SU-DHL-6 (cell line): ENCODE measurements around the gene EIF1AD.

ENCODE experiments used
- H2AFZ ChIP-seq: fragments of 200-600 bp; sonication (generic); 2 replicates; pipeline ENCODE4 v1.6.1; 2014; ENCODE audit warnings: low read depth, mild to moderate bottlenecking, moderate library complexity, mixed read lengths, antibody characterized with exemption, low read length; ENCODE audit not compliant: severe bottlenecking
- H3F3A ChIP-seq: fragments of 200-600 bp; shearing (Covaris generic); 2 replicates; pipeline ENCODE4 v1.6.0; 2016; ENCODE audit warnings: antibody characterized with exemption, mild to moderate bottlenecking; ENCODE audit not compliant: insufficient read depth
- H3K27ac ChIP-seq: fragments of 200-600 bp; sonication (generic); 2 replicates; pipeline ENCODE4 v1.5.1; 2016; ENCODE audit warnings: low read depth, mild to moderate bottlenecking, low read length, moderate library complexity, mixed read lengths
- H3K27me3 ChIP-seq: fragments of 200-600 bp; sonication (generic), shearing (Covaris generic); 2 replicates; pipeline ENCODE4 v1.6.0; 2014; ENCODE audit warnings: mild to moderate bottlenecking, low read length
- H3K36me3 ChIP-seq: fragments of 200-600 bp; sonication (generic); 2 replicates; pipeline ENCODE4 v1.6.1; 2014; ENCODE audit warnings: mild to moderate bottlenecking, low read length, mixed read lengths
- H3K4me2 ChIP-seq: fragments of 300-600, 200-600 bp; shearing (Covaris generic), sonication (generic); 2 replicates; pipeline ENCODE4 v1.6.0; 2014; ENCODE audit warnings: low read length, low read depth, mild to moderate bottlenecking; ENCODE audit not compliant: poor library complexity, severe bottlenecking
- H3K4me3 ChIP-seq: fragments of 200-600 bp; sonication (generic); 2 replicates; pipeline ENCODE4 v1.5.1; 2014; ENCODE audit warnings: antibody characterized with exemption, low read length, mild to moderate bottlenecking, mixed read lengths; ENCODE audit not compliant: insufficient read depth, poor library complexity, severe bottlenecking
- H3K79me2 ChIP-seq: fragments of 200-600 bp; sonication (generic); 2 replicates; pipeline ENCODE4 v1.6.1; 2014; ENCODE audit warnings: mild to moderate bottlenecking, low read length, moderate library complexity; ENCODE audit not compliant: insufficient read depth
- H3K9ac ChIP-seq: fragments of 200-600 bp; sonication (generic); 2 replicates; pipeline ENCODE4 v1.7.0; 2014; ENCODE audit warnings: mild to moderate bottlenecking, low read length
- H3K9me2 ChIP-seq: fragments of 200-600 bp; sonication (generic); replicated peaks from 2 replicates; pipeline ENCODE4 v1.6.1; 2014; ENCODE audit warnings: low read length; ENCODE audit not compliant: insufficient read depth
- H3K9me3 ChIP-seq: fragments of 200-600 bp; sonication (generic); 2 replicates; pipeline ENCODE4 v1.6.1; 2014; ENCODE audit warnings: low read length, mixed read lengths; ENCODE audit not compliant: insufficient read depth
- H4K20me1 ChIP-seq: fragments of 200-600 bp; sonication (generic); 2 replicates; pipeline ENCODE4 v1.6.1; 2014; ENCODE audit warnings: low read depth, mild to moderate bottlenecking, antibody characterized with exemption, low read length, moderate library complexity, mixed read lengths
- CTCF ChIP-seq: fragments of 200-600 bp; sonication (generic); IDR thresholded peaks from one replicate; pipeline ENCODE4 v1.5.1; 2017; ENCODE audit warnings: antibody characterized with exemption, mild to moderate bottlenecking, low read length, moderate library complexity; ENCODE audit not compliant: insufficient read depth, poor library complexity, severe bottlenecking
- EZH2phosphoT487 ChIP-seq: fragments of 200-600 bp; sonication (generic), shearing (Covaris generic); conservative IDR thresholded peaks from 2 replicates; pipeline ENCODE4 v1.6.1; 2018; ENCODE audit warnings: mild to moderate bottlenecking, antibody characterized with exemption, low read length, moderate library complexity, mixed read lengths

Gene EIF1AD

GRCh38 chr11:65979261-65979759, 22.6 kb downstream of the EIF1AD start:
- H3K9me3 ChIP-seq, result no peaks in the 10 kb centered on the region
- no peak overlapping the region for H2AFZ ChIP-seq
- H3K36me3 ChIP-seq, result no peaks in the 10 kb centered on the region
- no peak overlapping the region for H3K27ac ChIP-seq
- no peaks in the 10 kb centered on the region for H3K9me2 ChIP-seq
- no peaks in the 10 kb centered on the region; the same call in 1 of the 2 replicates for H4K20me1 ChIP-seq
- no peak overlapping the region for H3K4me3 ChIP-seq
- H3K79me2 ChIP-seq, result no peaks in the 10 kb centered on the region
- no peak overlapping the region for H3K9ac ChIP-seq
- H3K27me3 ChIP-seq, result no peaks in the 10 kb centered on the region
- H3K4me2 ChIP-seq, result no peak overlapping the region
- H3F3A ChIP-seq, result no peaks in the 10 kb centered on the region
- no peak for TF ChIP-seq CTCF
- no peak for TF ChIP-seq EZH2phosphoT487

GRCh38 chr11:65978391-65979238, 23.3 kb downstream of the EIF1AD start:
- H3K4me2 ChIP-seq, result no peak overlapping the region
- no peaks in the 10 kb centered on the region for H3K27me3 ChIP-seq
- H2AFZ ChIP-seq, result no peak overlapping the region
- no peaks in the 10 kb centered on the region for H3K79me2 ChIP-seq
- no peaks in the 10 kb centered on the region for H3K36me3 ChIP-seq
- H4K20me1 ChIP-seq, result no peaks in the 10 kb centered on the region; the same call in 1 of the 2 replicates
- no peaks in the 10 kb centered on the region for H3K9me3 ChIP-seq
- no peak overlapping the region for H3K4me3 ChIP-seq
- H3K9me2 ChIP-seq, result no peaks in the 10 kb centered on the region
- no peak overlapping the region for H3K27ac ChIP-seq
- H3K9ac ChIP-seq, result no peak overlapping the region
- no peaks in the 10 kb centered on the region for H3F3A ChIP-seq
- TF ChIP-seq CTCF (no peak), EZH2phosphoT487 (no peak)

- no peak for TF ChIP-seq CTCF
- no peak for TF ChIP-seq EZH2phosphoT487
- H3K79me2 ChIP-seq, result no peaks in the 10 kb centered on the region
- H3K27ac ChIP-seq, result no peak overlapping the region
- no peaks in the 10 kb centered on the region; the same call in 1 of the 2 replicates for H4K20me1 ChIP-seq
- no peaks in the 10 kb centered on the region for H3K36me3 ChIP-seq
- no peaks in the 10 kb centered on the region for H3K9me3 ChIP-seq
- no peak overlapping the region for H3K9ac ChIP-seq
- H3K4me3 ChIP-seq, result no peak overlapping the region
- H3K9me2 ChIP-seq, result no peaks in the 10 kb centered on the region
- H3K27me3 ChIP-seq, result no peaks in the 10 kb centered on the region
- no peak overlapping the region for H3K4me2 ChIP-seq
- H2AFZ ChIP-seq, result no peak overlapping the region
- H3F3A ChIP-seq, result no peaks in the 10 kb centered on the region
These were observed 24.2 kb downstream of the EIF1AD start for GRCh38 chr11:65977621-65978390.
